HG02973 (cell line): ENCODE measurements around the gene DLG2.
"Not testable (repeated sequence)": the region's sequence is repeated elsewhere in the genome, so short reads cannot be mapped to it uniquely, and the experiment has no call there.

Experiments used
- ATAC-seq: cut with Tn5 transposase; IDR thresholded peaks from one replicate; pipeline ENCODE4 v1.9.1; 2021; ENCODE audit warnings: moderate library complexity; ENCODE audit not compliant: unreplicated experiment

DLG2 gene

DNA sequence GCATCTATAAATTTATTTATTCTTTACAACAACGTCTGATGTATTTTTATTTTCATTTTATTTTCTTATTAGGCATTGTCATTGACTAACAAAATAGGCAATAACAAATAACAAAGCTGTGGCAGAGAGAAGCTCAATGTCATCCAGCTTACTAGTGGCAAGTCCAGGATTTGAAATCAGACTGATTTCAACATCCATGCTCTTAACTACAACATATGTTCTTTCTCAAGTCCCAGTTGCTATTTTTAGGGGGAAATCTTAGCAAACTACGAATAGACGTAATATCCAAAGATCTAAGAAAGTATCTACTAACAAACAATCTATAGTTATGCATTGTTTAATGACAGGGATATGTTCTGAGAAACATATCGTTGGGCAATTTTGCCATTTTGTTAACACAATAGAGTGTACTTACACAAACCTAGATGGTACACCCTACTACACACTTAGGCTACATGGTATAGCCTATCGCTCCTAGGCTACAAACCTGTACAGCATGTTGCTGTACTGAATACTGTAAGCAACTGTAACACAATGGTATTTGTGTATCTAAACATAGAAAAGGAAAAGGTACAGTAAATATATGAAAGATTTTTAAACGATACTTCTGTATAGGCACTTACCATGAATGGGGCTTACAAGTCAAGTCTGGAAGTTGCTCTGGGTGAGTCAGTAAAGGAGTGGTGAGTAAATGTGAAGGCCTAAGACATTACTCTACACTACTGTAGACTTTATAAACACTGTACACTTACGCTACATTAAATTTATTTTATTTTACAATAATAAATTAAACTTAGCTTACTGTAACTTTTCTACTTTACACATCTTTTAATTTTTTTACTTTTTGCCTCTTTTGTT, 151.3 kb downstream of the DLG2 start:
- ATAC-seq, result no peak

DNA sequence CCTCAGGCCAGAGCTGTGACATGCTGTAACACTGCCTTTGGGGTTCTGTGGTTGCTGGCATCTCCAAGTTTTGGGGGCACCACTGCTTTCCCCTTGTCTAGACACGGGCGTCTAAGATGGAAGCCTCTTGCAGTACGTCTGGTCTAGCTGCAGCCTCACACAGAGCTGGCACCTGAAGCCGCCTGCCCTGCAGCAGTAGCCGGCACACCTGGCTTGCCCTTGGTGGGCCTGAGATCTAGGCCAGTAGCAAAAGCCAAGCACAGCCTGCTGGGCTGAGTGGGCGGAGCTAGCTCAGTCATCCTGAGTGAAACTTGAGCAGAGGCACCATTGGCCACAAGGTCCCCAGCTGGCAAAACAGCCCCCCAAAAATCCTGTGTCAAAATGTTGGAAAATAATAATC, 154.2 kb downstream of the DLG2 start:
- no peak for ATAC-seq

DNA sequence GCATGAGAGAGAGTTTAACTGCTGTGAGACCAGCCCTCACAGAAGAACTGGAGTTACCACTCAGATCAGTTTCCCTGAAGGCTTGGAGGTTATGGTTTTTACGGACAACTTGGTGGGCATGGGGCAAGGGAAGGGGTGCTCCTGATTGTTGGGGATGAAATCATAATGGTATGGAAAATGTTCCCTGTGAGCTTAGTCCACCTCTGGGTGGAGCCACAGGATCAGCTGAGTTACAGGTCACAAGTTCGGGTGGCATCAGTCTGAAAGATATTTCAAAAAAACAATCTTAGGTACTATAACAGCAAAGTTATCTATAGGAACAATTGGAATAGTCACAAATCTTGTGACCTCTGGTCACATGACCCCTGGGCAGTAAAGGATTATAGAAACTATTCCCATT, 162.9 kb downstream of the DLG2 start:
- ATAC-seq, result no peak

DNA sequence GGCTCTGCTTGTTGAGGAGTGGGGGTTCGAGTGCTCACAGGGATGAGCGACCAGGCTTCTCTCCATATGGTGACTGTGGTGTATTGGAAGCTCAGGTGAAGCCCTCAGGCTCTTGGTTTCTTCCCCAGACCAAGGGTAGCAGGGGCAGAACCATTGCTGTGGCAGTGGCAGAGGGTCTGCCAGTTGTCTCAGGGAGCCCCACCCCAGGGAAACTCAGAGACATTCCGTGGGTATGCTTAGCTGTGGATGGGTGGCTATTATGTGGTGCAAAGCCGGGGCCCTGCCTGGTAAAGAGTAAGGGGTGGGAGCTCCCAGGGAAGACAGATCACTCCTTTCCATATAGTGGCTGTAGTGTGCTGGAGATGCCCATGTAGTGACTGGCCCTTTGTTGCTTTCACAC, 167.8 kb downstream of the DLG2 start:
- ATAC-seq, result no peak

DNA sequence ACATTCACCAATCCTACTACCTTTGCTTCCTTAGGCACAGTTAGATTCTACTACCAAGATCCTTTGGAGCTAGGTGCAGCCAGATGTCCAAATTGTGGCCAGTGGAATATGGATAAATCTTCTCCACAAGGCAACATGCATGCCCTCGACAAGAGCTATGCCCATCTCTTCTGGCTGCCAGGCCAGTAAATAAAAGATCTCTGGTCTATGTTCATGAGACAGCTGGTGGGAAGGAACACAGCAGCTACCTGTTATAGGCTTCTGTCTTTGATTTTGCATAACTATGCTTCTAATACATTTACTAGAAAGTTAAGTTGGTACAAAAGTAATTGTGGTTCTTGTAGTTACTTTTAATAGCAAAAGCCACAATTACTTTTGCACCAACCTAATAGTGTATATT, 182.7 kb downstream of the DLG2 start:
- no peak for ATAC-seq

DNA sequence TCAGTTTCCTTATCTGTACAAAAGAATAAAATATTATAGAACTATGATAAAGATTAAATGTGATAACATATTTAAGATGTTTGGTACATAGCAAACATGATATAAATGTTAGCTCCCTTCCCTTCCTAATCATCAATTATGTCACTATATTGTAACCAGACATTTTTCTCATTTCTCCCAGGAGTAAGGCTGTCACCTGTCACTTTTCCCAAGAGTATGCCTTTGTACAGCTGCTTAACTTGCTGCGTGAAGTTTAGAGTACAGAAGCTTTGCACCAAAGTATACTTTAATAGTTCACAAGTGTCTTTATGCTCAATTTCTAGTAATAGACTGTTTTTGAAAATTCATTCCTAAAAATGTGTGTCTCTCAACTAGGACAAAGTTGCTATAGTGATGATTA, 186.9 kb downstream of the DLG2 start:
- no peak for ATAC-seq

DNA sequence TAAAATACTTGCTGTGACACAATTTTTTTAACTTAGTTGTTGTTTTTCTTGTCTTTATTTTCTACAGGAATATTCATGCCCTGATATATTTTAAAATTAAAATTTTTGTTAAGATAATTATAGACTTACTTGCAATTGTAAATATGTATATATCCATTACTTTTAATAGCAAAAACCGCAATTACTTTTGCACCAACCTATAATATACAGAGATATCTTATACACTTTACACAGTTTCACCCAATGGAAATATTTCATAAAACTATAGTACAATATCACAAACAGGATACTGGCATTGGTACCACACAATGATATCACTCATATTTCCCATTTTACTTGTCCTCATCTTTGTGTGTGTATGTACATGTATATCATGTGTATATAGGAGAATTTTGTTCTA, 188.8 kb downstream of the DLG2 start:
- ATAC-seq, result no peak

DNA sequence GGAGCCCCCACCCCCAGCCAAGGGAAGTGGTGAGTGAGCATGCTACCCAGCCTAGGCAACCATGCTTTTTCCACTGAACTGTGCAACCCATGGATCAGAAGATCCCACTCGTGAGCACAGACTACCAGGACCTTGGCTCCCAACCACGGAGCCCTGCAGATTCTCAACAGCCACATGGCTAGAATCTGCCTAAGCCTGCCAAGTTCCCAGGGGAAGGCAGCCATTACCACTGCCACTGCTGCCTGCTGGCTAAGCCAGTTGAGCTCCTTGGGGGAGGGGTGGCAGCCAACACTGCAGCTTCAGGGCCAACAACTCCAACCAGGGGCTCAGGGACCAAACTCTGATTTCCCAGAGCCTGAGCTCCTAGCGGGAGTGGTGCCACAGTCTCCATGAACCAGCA, 195.8 kb downstream of the DLG2 start:
- ATAC-seq, result no peak

DNA sequence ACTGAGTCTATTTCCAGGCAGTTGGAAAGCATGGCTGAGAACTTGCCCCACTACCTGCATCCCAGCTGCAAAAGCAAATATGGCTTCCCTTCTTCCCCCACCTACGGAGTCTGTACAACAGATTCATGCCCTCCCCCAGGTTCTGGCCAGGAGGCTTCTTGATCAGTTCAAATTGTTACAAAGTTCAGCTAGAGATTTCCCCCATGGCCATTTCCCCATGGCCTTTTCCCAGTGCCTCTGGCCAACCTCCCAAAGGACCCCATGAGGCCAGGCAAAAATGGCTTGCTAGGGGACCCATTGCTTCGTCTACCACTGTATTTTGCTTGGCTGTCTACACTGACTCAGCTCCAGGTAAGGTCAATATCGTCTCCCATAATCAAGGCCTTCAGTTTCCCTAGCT, 203.3 kb downstream of the DLG2 start:
- ATAC-seq, result no peak

DNA sequence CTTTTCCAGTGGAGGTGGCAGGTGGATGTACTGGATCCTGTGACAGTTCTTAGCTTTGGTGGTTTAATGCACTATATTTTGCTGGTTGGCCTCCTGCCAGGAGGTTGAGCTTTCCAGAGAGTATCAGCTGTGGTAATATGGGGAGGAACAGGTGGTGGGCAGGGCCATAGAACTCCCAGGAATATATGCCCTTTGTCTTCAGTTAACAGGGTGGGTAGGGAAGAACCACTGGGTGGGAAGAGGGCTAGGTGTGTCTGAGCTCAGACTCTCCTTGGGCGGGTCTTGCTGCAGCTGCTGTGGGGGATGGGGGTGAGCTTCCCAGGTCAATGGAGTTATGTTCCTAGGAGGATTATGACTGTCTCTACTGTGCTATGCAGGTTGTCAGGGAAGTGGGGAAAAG, 203.8 kb downstream of the DLG2 start:
- no peak for ATAC-seq

DNA sequence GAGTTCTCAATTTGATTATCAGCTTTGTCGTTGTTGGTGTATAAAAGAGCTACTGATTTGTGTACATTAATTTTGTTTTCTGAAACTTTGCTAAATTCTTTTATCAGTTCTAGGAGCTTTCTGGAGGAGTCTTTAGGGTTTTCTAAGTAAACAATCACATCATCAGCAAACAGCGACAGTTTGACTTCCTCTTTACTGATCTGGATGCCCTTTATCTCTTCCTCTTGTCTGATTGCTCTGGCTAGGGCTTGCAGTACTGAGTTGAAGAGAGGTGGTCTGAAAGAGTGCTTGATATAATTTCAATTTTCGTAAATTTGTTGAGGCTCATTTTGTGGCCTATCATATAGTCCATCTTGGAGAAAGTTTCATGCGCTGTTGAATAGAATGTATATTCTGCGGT, 213.0 kb downstream of the DLG2 start:
- no peak for ATAC-seq

DNA sequence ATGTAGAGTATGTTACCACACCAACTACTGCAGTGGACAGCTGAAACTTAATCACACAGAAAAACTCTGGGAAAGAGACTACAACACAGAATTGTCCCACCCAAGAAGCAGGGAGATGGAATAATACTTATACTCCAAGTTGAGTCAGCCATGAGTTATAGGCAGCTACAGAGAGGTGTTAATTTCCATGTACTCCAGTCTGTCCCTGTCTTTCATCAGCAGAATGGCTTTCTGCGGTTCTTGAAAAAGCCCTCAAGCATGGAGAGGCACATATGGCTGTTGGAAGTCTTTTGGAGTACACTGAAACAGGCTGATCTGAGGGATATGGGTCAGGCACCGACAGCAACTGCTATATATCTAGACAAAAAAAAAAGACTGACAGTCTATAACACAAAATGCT, 219.5 kb downstream of the DLG2 start:
- no peak for ATAC-seq

DNA sequence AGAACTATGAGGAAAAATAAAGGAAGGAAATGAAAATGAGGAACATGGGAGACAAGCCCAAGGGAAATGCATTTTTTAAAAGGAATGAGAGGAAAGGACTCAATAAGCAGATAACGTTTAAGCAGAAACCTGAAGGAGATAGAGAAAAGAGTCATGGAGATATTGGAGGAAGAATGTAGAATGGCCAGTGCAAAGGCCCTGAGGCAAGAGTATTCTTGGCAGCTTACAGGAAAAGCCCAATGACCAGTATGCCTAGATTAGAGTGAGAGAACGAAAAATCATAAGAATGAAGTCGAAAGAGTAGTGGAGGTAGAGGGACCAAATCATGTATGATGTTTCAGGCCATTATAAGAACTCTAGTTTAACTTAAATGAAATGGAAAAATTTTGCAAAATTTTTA, 220.3 kb downstream of the DLG2 start:
- ATAC-seq, result no peak

DNA sequence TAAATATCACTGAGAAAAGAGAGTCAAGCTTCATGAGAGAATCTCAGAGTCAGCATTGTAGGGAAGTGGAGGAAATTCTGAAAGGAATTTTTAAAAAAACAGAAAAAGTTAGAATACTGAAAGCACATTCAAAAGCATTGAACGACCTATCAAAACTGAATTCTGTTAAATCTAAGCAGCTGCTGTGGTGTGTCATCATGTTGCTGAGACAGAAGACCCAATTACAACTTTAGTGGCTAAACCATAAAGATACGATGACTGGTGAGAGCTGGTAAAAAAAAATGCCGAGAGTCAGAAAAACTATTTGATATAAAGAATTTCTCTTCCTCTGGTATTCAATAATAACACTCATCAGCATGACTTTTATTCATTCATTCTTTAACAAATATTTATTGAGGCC, 220.8 kb downstream of the DLG2 start:
- no peak for ATAC-seq

DNA sequence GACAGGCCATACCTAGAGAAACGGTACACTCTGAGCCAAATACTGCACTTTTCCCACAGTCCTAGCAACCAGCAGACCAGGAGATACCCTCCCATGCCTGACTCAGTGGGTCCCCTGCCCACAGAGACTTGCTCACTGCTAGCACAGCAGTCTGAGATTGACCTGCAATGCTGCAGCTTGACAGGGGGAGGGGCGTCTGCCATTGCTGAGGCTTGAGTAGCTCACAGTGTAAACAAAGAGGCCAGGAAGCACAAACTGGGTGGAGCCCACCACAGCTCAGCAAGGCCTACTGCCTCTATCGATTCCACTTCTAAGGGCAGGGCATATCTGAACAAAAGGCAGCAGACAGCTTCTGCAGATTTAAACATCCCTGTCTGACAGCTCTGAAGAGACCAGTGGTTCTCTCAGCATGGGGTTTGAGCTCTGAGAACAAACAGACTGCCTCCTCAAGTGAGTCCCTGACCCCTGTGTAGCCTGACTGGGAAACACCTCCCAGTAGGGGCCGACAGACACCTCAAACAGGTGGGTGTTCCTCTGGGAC, 231.6 kb downstream of the DLG2 start:
- not testable (repeated sequence) for ATAC-seq

DNA sequence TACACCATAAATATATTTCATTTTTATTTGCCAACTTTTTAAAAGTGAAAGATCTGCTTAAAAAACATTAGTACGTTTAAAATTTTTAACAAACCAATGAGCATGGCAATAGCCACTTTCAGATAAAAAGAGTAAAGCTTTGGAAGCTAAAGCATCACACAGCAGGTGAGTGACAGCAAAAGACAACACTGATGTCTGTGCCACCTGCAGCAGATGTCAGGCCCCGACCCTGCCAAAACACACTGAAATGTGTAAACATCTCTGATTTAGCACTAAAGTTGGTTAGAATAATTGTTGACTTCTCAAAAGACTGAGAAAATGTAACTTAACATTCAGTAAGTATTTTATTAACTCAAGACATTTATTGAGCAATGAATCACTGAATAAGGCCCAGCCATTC, 232.9 kb downstream of the DLG2 start:
- no peak for ATAC-seq

DNA sequence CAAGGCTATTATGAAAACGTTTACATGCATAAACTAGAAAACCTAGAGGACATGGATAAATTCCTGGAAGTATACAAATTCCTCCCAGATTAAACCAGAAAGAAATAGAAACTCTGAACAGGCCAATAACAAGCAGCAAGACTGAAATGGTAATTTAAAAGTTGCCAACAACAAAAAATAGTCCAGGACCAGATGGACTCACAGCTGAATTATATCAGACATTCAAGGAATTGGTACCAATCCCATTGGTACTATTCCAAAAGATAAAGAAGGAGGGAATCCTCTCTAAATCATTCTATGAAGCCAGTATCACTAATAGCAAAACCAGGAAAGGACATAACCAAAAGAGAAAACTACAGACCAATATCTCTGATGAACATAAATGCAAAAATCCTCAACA, 236.0 kb downstream of the DLG2 start:
- ATAC-seq, result no peak

DNA sequence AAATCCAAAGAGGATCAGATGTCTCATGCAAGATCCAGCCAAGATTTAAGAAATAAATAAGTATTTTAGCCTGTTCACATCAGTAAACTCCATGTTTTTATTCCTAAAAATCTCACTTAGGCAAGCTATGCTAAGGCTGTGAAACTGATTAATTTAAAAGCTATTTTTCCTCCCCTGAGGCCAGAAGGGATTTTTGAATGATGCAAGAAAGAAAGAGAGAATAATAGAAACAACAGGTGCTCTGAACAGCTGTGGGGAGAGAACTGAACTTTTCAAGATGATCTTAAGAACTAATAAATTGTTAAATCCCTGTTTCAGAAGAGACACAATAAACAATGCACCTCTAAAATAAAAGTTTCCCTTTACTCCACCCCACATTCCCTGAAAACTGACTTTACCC, 241.6 kb downstream of the DLG2 start:
- ATAC-seq, result no peak

DNA sequence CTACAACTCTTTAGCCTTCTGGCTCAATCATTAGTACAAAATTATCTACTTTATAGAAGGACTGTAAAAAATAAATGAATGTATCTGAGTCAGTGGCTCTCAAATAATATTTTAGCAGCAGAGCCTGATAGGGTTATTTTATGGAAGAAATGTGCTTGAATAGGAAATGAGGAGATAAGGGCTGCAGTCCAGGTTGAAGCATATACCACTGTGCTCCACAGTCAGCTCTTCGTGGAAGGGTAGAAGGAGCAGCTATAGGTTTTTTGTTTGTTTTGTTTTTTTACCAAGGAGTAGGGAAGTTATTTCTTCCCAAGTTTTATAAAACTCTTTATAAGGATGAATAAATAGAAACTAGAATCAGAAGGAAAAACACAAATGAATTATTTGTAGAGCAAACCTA, 242.0 kb downstream of the DLG2 start:
- no peak for ATAC-seq

DNA sequence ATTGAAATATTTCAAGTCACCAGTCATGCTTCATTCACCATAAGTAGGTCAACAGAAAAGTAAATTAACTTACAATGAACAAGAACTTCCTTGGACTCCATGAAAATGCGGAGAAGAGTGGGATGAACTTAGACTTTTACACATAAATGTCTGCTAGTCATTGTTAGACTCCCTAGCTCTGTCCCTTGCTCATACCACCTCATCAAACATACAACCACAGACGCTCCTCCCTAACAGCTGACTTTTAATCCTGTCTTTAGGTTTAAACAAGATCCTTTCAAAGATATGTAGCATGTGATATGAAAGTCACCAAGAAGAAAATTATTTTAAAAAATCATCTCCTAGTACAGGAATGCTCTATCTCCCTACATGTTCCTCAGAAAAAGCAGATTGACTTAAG, 248.1 kb downstream of the DLG2 start:
- ATAC-seq, result no peak

DNA sequence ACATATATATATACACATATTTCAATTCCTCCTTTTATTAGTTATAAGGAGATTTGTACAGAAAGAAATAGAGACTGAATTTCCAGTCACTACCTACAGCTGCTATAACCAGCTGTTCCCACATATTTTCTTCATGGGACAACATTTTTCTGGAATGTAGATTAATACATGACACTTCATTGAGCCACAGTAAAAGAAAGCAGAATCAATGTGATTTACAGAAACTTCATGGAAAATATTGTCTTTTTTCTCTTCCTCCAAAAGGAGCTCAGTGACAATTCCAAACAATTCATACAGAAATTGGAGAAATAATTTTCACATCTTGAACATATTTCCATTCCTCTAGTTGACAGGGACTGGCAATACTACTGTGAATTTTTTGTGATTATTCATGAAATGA, 249.2 kb downstream of the DLG2 start:
- ATAC-seq, result no peak

DNA sequence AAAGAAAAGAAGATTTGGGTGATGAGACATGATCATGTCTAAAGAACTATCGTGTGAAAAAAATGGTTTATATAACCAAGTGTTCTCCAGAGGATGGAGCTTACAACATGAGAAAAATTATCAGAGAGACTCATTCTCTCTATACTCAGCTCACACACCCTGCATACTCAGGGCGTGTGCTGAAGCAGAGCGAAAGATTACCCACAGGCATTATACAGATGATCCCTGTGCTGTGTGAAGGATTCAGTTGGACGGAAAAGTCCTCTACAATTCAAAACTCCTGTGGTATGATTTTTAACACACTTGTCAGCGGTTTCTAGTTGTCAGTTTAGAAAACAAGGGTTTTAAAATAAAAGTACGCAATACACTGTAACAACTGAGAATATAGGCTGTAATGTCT, 267.3 kb downstream of the DLG2 start:
- no peak for ATAC-seq

DNA sequence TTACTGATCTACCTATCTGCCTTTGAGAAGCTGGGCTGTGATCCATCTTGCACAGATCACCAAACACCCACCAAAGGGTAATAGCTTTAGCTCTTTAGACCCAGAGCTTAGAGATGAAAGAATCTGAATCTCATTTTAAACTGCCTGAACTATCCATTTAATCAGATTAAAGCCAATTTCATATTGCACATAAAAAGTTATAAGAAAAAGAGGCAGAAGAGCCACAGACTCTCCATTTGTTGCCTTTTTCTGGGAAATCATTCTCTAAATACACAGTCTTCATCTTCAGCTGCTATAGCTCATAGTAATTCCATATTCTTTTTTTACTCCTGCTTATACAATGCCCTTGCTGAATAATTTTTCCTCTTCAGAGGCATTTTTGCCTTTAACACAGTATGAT, 271.2 kb downstream of the DLG2 start:
- ATAC-seq, result no peak
